Stimulated activated CD4-positive, alpha-beta T cell treated with anti-CD3 and anti-CD28 coated beads, Interleukin-12 subunit alpha, Interleukin-12 subunit beta, amount 100 ng/mL, for 24 hours (primary cell): ENCODE results near the gene HOXA2.

Source experiments
- DNase-seq, 2 experiments: peaks; one replicate each; pipeline ENCODE4 v3.0.0-alpha.2; 2020; ENCODE audit warnings: low read depth in 2 of 2

Gene HOXA2

GRCh38 chr7:27078616-27079233 is 23.8 kb downstream of the HOXA2 start:
- DNase-seq, result no peak

DNA sequence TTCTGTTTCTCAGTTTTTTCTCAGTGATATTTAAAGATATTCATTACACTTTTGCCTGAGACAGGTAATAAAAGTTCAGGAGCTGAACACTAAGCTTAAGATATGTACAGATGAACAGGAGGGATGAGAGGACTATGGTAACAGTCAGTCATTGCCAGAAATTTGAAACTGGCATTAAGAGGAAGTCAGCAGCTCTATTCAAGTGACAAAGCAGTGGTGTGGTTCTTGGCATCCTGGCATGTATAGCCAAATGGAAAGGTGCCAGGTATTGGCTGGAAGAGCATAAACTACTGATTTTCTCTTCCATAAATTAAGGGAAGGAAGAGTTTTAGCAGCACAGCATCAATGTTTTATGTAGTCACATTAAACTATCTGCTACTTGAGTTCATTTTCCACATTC is 29.4 kb downstream of the HOXA2 start:
- DNase-seq, result no peak

DNA sequence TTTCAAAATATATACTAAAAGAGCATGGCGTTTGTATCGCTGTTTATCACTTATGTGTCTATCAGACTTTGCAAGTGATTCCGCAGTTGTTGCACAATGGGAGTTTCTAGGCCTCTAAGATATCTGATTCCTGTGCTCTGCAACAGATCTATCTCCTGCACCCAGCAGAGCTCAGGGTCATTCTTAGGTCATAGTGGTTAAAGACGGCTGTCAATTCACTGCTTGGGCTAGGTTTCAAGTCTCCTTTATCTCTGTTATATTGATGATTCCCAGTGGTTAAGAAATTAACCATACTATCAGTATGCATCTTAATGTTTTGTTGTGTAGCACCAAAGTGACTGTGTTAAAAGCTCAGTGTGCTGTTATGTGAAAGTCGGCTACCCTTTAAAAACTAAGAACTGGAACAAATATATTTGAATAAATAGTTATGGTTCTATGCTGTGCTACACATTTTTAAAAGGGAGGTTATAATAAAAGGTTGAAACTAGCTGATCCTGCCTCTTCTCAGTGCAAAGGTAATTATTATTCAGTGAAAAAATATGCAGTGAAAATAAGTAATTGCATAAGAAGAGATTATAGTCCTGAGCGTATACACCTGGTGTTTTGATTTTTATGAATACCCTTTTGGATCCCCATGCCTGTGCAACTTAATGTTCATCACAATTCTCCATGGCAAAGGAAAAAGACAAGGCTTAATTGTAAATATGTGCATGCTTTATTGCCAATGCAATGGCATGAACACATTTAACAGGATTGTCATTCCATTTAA is 30.7 kb downstream of the HOXA2 start:
- no peak for DNase-seq

DNA sequence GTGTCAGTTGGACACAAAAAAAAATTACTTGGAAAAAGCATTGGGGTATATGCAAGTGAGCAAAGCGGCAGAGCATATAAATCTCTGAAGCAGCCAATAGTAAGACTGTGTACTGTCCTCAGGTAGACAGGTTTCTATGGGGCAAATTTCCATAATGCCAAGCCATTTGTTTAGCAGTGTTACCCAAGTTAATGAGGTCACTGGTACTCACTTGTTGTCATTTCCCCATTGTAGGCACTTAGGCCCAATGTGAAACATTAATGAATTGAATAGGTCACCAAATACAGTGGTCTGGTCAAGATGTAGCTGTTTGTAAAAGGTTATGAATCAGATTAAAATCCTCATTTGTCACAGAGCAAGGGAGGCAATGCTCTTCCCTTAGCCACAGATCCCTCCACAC is 34.2 kb downstream of the HOXA2 start:
- DNase-seq, result no peak

GRCh38 chr7:27066148-27066547 is 36.3 kb downstream of the HOXA2 start:
- no peak for DNase-seq

GRCh38 chr7:27065709-27066108 is 36.8 kb downstream of the HOXA2 start:
- DNase-seq, result no peak

GRCh38 chr7:27064661-27065060 is 37.8 kb downstream of the HOXA2 start:
- DNase-seq, result no peak

DNA sequence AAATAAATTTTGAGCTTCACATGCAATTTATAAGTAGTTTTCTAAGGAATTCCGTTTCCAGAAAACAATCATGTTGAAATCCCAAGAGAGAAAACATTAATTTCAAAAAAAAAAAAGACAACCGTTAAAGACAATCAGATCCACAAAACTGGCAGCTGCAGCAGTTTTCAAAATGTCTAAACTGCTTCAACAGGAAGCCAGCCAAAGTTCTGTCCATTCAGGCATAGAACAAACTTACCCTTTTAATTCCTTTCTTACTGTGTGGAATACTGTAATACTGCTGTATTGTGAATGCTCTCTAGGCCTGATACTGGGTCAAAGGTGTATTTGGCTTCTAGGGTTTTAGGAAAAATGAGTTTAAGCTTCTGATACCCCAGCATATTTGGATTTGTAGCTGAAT is 38.3 kb downstream of the HOXA2 start:
- no peak for DNase-seq

GRCh38 chr7:27062946-27063345 is 39.5 kb downstream of the HOXA2 start:
- no peak for DNase-seq

DNA sequence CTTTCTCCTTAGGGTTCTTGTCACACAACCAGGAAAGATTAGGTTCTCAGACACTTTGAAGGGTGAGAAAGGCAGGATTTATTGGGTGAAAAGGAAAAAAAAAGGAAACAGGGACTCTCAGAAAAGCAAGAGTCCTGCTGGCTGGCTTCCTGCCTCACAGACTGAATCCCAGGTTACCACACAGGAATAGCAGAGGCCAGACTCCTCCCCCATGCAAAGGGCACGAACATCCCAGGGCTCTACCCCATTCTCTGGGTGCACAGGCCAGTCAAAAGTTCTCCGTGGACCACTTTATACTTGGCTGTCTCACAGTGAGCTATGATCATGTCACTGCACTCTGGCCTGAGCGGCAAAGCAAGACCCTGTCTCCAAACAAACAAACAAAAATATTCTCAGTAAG is 49.3 kb downstream of the HOXA2 start:
- no peak for DNase-seq

DNA sequence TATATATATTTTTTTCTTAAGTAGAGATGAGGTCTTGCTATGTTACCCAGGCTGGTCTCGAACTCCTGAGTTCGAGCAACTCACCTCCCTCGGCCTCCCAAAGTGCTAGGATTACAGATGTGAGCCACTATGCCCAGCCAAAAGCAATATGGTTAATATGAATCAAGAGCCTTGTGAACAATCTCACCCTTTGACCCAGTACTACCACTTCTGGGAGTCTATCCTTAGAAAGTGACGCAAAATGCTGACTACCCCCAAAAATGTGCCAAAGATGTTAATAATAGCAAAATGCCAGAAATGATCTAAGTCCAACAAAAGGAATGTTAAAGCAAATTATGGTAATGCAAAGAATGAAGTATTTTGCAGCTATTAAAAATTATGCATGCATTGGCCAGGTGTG is 51.0 kb downstream of the HOXA2 start:
- no peak for DNase-seq
